Karpas-422 (cell line): ENCODE measurements around the gene MDM4. TPM values are rescaled to one million over a fixed set of nuclear protein-coding genes. Genes with fewer than 3 reads are reported as not detected.

Source experiments
- DNase-seq: peaks from one replicate; pipeline ENCODE4 v3.0.0-alpha.2; 2015
- H2AFZ ChIP-seq: fragments of 200-600 bp; sonication (generic); 2 replicates; pipeline ENCODE4 v1.6.1; 2014; ENCODE audit warnings: antibody characterized with exemption, low read length, mixed read lengths
- H3K27ac ChIP-seq: fragments of 200-600 bp; sonication (generic); 2 replicates; pipeline ENCODE4 v1.5.1; 2014; ENCODE audit warnings: mild to moderate bottlenecking, low read length, moderate library complexity
- H3K27me3 ChIP-seq: fragments of 200-600 bp; sonication (generic); 2 replicates; pipeline ENCODE4 v1.6.1; 2014; ENCODE audit warnings: low read length, mixed read lengths
- H3K36me3 ChIP-seq: fragments of 200-600 bp; sonication (generic); 2 replicates; pipeline ENCODE4 v1.6.1; 2014; ENCODE audit warnings: low read length, mixed read lengths; ENCODE audit not compliant: insufficient read depth
- H3K4me1 ChIP-seq: fragments of 200-600 bp; sonication (generic); 2 replicates; pipeline ENCODE4 v1.6.1; 2014; ENCODE audit warnings: mild to moderate bottlenecking, low read length, mixed read lengths
- H3K4me2 ChIP-seq: fragments of 200-600 bp; sonication (generic); 2 replicates; pipeline ENCODE4 v1.6.1; 2014; ENCODE audit warnings: low read length, low read depth, mild to moderate bottlenecking; ENCODE audit not compliant: poor library complexity, severe bottlenecking
- H3K4me3 ChIP-seq: fragments of 200-600 bp; sonication (generic); 2 replicates; pipeline ENCODE4 v1.5.1; 2014; ENCODE audit warnings: mild to moderate bottlenecking, antibody characterized with exemption, low read length, mixed read lengths
- H3K79me2 ChIP-seq: fragments of 200-600 bp; sonication (generic); 2 replicates; pipeline ENCODE4 v1.6.1; 2014; ENCODE audit warnings: mild to moderate bottlenecking, low read length, mixed read lengths
- H3K9ac ChIP-seq: fragments of 200-600 bp; sonication (generic); 2 replicates; pipeline ENCODE4 v1.6.0; 2014; ENCODE audit warnings: low read length
- H3K9me2 ChIP-seq: fragments of 200-600 bp; sonication (generic), shearing (Covaris generic); replicated peaks from 2 replicates; pipeline ENCODE4 v1.6.0; 2014; ENCODE audit warnings: mild to moderate bottlenecking, low read length, moderate library complexity; ENCODE audit not compliant: insufficient read depth
- H3K9me3 ChIP-seq: fragments of 300-700, 200-600 bp; sonication (generic); 2 replicates; pipeline ENCODE4 v1.6.1; 2014; ENCODE audit warnings: low read length, mixed read lengths
- H4K20me1 ChIP-seq: fragments of 200-600 bp; sonication (generic); 2 replicates; pipeline ENCODE4 v1.6.1; 2014; ENCODE audit warnings: mild to moderate bottlenecking, antibody characterized with exemption, low read length, low read depth; ENCODE audit not compliant: insufficient read depth
- total RNA-seq: library from RNA; depleted of rRNA; stranded (reverse); fragments of >200 nt; shearing (Covaris generic); gene quantifications from 2 replicates; pipeline ENCODE4 v1.2.3, GENCODE V29; 2014; ENCODE audit warnings: low replicate concordance

MDM4 gene
- total RNA-seq, 1 experiment from 2014 or later: 96.9 TPM

DNA sequence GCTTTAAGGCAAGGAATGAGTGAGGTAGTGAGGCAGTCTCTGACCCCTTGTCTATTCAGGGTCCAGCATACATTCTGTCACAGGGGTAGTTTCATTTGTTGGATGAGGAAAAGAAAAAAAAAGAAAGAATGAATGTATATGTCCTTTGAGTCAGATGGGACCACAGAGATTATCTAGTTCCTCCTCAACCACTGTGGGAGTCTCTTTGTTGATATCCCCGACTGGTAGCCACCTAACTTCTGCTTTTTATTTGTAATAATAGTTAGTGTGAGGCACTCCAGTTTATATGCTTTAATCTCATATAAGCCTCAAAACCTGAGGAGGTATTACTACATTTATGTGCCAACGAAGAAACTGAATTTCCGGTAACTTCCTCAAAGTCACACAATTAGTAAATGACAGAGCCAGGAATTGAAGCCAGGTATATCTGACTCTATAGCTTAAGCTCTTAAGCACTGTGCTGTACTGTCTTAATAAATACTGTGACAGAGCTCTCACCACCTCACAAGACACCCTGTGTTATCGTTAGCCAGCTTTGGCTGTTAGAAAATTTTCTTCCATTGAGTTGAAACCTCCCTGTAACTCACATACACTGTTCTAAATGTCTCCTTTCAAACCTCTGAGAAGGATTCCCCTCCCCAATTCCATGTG lies 82.2 kb downstream of the MDM4 start:
- Histone ChIP-seq H4K20me1 (no peaks in the 10 kb centered on the region), H3K27ac (no peak overlapping the region), H3K4me1 (no peaks in the 10 kb centered on the region), H3K9ac (no peak overlapping the region), H3K9me3 (no peaks in the 10 kb centered on the region), H3K79me2 (no peaks in the 10 kb centered on the region), H3K4me3 (no peak overlapping the region), H3K9me2 (no peaks in the 10 kb centered on the region), H3K27me3 (no peaks in the 10 kb centered on the region), H2AFZ (no peak overlapping the region), H3K36me3 (no peaks in the 10 kb centered on the region), H3K4me2 (no peak overlapping the region)
- no peak for DNase-seq

DNA sequence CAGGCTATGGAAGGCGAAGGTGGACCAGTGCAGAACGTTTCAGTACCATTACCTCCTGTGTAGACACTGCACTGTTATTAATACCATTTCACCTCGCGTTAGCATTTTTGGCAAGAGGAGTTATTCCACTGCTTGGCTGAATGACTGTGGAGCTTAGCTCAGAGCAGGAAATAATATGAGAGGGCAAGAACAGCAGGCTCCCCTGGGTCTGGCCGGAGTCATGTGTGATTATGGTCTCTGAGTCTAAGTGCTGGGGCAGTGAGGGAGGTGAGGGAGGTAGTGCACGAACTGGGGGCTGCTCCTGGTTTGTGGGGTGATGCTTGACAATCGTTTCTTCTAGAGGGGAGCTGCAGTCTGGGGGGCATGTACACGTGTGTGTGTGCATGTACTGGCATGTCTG lies 82.9 kb downstream of the MDM4 start:
- Histone ChIP-seq H3K4me1 (no peaks in the 10 kb centered on the region), H3K9me3 (no peaks in the 10 kb centered on the region), H3K27me3 (no peaks in the 10 kb centered on the region), H3K9me2 (no peaks in the 10 kb centered on the region), H2AFZ (no peak overlapping the region), H3K27ac (no peak overlapping the region), H3K4me2 (no peak overlapping the region), H3K79me2 (no peaks in the 10 kb centered on the region), H3K36me3 (no peaks in the 10 kb centered on the region), H4K20me1 (no peaks in the 10 kb centered on the region), H3K9ac (no peak overlapping the region), H3K4me3 (no peak overlapping the region)
- DNase-seq: no peak

- Histone ChIP-seq H4K20me1 (no peaks in the 10 kb centered on the region), H2AFZ (no peak overlapping the region), H3K4me3 (no peak overlapping the region), H3K9ac (no peak overlapping the region), H3K36me3 (no peaks in the 10 kb centered on the region), H3K27ac (no peak overlapping the region), H3K79me2 (no peaks in the 10 kb centered on the region), H3K4me1 (no peaks in the 10 kb centered on the region), H3K4me2 (no peak overlapping the region), H3K27me3 (no peaks in the 10 kb centered on the region), H3K9me2 (no peaks in the 10 kb centered on the region), H3K9me3 (no peaks in the 10 kb centered on the region)
- DNase-seq: no peak
These were observed 83.4 kb downstream of the MDM4 start for GRCh38 chr1:204599596-204599995.

GRCh38 chr1:204600203-204600602 lies 84.0 kb downstream of the MDM4 start:
- no peak overlapping the region for H3K4me3 ChIP-seq
- no peaks in the 10 kb centered on the region for H3K27me3 ChIP-seq
- H3K4me2 ChIP-seq: no peak overlapping the region

DNA sequence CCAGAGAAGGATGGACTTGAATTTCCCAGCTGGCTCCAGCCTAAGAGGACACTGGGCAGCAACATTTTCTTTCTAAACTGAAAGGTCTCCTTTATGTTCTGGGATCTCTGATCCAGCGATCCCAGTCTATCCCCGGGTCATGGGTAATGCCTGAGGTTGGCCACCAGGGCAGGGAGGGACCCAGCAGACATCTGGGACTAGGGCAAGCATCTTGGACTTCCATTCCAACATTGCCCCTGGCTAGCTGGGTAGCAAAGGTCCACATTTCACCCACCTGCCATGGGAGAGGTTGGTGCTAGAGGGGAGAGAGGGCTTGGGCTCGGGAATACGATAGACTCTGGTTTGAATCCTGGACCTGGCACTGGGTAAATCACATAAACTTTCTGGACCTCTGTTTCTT lies 84.8 kb downstream of the MDM4 start:
- DNase-seq: no peak
- no peak overlapping the region for H3K27ac ChIP-seq
- no peaks in the 10 kb centered on the region for H3K9me3 ChIP-seq
- H3K9ac ChIP-seq: no peak overlapping the region
- H3K27me3 ChIP-seq: no peaks in the 10 kb centered on the region
- H3K4me3 ChIP-seq: no peak overlapping the region
- H4K20me1 ChIP-seq: no peaks in the 10 kb centered on the region
- no peaks in the 10 kb centered on the region for H3K4me1 ChIP-seq
- H3K4me2 ChIP-seq: no peak overlapping the region
- H2AFZ ChIP-seq: no peak overlapping the region
- no peaks in the 10 kb centered on the region for H3K9me2 ChIP-seq
- no peaks in the 10 kb centered on the region for H3K79me2 ChIP-seq
- no peaks in the 10 kb centered on the region for H3K36me3 ChIP-seq

More at GRCh38 chr1:204600203-204600602, 84.0 kb downstream of the MDM4 start:
- DNase-seq: no peak
- no peaks in the 10 kb centered on the region for H4K20me1 ChIP-seq
- no peaks in the 10 kb centered on the region for H3K9me3 ChIP-seq
- H3K36me3 ChIP-seq: no peaks in the 10 kb centered on the region
- no peak overlapping the region for H3K9ac ChIP-seq
- no peaks in the 10 kb centered on the region for H3K79me2 ChIP-seq
- no peak overlapping the region for H3K27ac ChIP-seq
- H3K4me1 ChIP-seq: no peaks in the 10 kb centered on the region
- H2AFZ ChIP-seq: no peak overlapping the region
- no peaks in the 10 kb centered on the region for H3K9me2 ChIP-seq

- no peaks in the 10 kb centered on the region for H3K36me3 ChIP-seq
- no peaks in the 10 kb centered on the region for H3K9me2 ChIP-seq
- H3K27me3 ChIP-seq: no peaks in the 10 kb centered on the region
- H3K4me2 ChIP-seq: no peak overlapping the region
- no peaks in the 10 kb centered on the region for H3K4me1 ChIP-seq
- H3K9ac ChIP-seq: no peak overlapping the region
- no peaks in the 10 kb centered on the region for H3K9me3 ChIP-seq
- DNase-seq: no peak
- no peaks in the 10 kb centered on the region for H3K79me2 ChIP-seq
- no peaks in the 10 kb centered on the region for H4K20me1 ChIP-seq
- H3K27ac ChIP-seq: no peak overlapping the region
- no peak overlapping the region for H2AFZ ChIP-seq
- H3K4me3 ChIP-seq: no peak overlapping the region
These were observed 85.9 kb downstream of the MDM4 start for GRCh38 chr1:204602111-204602579.

DNA sequence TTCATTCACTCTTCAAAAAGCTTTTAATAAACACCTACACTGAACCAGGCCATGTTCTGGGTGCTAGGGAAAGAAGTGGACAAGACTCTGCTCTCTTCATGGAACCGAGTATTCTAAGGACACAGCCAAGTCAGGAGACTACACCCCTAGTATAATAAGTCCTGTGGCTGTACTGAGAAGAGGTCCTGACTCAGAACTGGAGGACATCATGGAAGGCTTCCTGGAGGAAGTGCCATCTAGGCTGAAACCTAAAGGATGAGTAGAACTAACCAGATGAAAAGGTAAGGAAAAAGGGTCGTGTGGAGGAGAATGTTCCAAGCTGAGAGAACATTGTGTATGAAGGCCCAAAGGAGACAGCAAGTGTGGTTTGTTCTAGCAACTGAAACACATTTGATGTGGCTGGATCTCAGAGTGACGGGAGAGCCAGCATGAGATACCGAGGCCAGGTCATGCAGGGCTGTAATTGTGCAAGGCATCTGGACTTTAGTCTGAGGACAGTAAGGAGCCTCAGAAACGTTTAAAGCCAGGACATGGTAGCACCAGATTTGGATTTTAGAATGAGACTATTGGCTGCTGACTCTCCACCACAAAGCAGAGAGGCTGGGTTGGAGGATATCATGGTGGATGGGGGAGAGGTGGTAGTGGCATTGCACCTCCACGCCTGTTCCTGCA lies 86.8 kb downstream of the MDM4 start:
- Histone ChIP-seq H4K20me1 (no peaks in the 10 kb centered on the region), H3K4me3 (no peak overlapping the region), H3K9me2 (no peaks in the 10 kb centered on the region), H3K36me3 (no peaks in the 10 kb centered on the region), H3K4me2 (no peak overlapping the region), H3K79me2 (no peaks in the 10 kb centered on the region), H2AFZ (no peak overlapping the region), H3K27ac (no peak overlapping the region), H3K9me3 (no peaks in the 10 kb centered on the region), H3K27me3 (no peaks in the 10 kb centered on the region), H3K4me1 (peaks cover 1% of the 10 kb centered on the region), H3K9ac (no peak overlapping the region)
- no peak for DNase-seq

DNA sequence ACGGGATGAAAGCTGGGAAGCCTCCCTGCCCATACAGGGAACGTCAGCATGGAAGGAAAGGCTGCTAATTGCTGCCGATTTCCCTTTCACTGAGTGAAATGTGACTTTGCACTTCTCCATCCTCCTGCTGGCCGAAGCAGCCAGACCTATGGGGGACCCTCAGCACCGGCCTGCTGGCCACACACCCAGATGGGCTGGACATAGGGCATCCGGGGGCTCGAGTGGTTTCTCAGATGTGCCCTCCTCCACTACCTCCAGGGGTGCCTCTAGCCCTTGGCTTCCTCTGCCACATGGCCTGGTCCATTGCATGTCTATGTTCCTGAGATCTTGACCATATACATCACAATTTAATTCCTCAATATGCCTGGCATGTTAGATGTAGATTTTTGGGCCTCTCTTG lies 89.6 kb downstream of the MDM4 start:
- Histone ChIP-seq H4K20me1 (no peaks in the 10 kb centered on the region), H3K9me2 (no peaks in the 10 kb centered on the region), H3K79me2 (no peaks in the 10 kb centered on the region), H3K27ac (no peak overlapping the region), H3K4me1 (peaks cover 13% of the 10 kb centered on the region), H3K9ac (no peak overlapping the region), H3K36me3 (no peaks in the 10 kb centered on the region), H3K27me3 (no peaks in the 10 kb centered on the region), H2AFZ (no peak overlapping the region), H3K4me2 (no peak overlapping the region), H3K9me3 (no peaks in the 10 kb centered on the region), H3K4me3 (no peak overlapping the region)
- no peak for DNase-seq
